SKM-1 treated with dmso at 0.1 percent for 144 hours (cell line): Measurements from ENCODE around the gene SPG11.
"Not testable (repeated sequence)": the region's sequence is repeated elsewhere in the genome, so short reads cannot be mapped to it uniquely, and the experiment has no call there.

Experiments
- DNase-seq: peaks from one replicate; lab custom pipeline; 2025; ENCODE audit not compliant: unreplicated experiment; lab: John Stamatoyannopoulos, UW

Gene SPG11

GRCh38 chr15:44565387-44566154 is 97.9 kb downstream of the SPG11 start:
- DNase-seq: no peak

DNA sequence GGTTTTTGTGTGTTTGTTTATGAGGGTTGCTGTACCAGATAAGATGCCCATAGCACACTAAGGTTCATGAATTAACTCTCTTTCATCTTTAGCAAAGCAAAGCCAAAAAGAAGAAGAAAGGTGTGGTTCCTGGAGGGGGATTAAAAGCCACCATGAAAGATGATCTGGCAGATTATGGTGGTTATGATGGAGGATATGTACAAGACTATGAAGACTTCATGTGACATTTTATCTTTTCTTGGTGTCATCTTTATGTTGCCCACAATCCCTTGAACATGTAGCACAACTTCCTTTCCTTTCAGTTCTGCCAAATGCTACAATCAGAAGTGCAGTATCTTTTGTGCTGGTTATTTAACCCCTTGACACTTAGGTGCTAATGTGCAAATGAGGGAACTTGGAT is 102.5 kb downstream of the SPG11 start:
- DNase-seq: not testable (repeated sequence)

GRCh38 chr15:44554934-44555723 is 108.3 kb downstream of the SPG11 start:
- DNase-seq: no peak

GRCh38 chr15:44550734-44551133 is 112.7 kb downstream of the SPG11 start:
- no peak for DNase-seq

GRCh38 chr15:44550256-44550655 is 113.2 kb downstream of the SPG11 start:
- DNase-seq: no peak

GRCh38 chr15:44549152-44549551 is 114.3 kb downstream of the SPG11 start:
- not testable (repeated sequence) for DNase-seq

- no peak for DNase-seq
Measured at GRCh38 chr15:44545913-44546802, 117.3 kb downstream of the SPG11 start.

- DNase-seq: not testable (repeated sequence)
Measured at GRCh38 chr15:44544745-44545144, 118.7 kb downstream of the SPG11 start.

DNA sequence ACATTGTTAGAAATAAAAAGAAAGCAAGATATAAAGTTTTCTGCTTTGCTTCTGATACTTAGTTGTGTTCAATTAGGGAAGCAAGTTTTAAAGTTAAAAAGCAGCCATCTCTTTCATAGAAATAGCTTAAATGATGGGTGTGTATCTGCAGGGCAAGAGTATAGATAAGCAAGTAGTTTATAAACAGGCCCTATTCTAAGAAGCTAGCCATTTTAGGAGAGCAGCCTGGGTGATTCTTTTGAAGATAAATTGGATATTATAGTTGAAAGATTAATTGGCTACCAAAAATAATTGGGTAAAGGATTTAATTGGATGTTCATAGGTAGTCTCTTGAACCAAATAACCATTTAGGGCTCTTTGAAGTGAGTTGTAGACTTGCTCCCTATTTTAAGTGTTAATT is 120.9 kb downstream of the SPG11 start:
- no peak for DNase-seq

- DNase-seq: no peak
Measured at GRCh38 chr15:44541282-44541958, 122.0 kb downstream of the SPG11 start.

GRCh38 chr15:44537735-44538240 is 125.7 kb downstream of the SPG11 start:
- peak; percentile 30 for DNase-seq

DNA sequence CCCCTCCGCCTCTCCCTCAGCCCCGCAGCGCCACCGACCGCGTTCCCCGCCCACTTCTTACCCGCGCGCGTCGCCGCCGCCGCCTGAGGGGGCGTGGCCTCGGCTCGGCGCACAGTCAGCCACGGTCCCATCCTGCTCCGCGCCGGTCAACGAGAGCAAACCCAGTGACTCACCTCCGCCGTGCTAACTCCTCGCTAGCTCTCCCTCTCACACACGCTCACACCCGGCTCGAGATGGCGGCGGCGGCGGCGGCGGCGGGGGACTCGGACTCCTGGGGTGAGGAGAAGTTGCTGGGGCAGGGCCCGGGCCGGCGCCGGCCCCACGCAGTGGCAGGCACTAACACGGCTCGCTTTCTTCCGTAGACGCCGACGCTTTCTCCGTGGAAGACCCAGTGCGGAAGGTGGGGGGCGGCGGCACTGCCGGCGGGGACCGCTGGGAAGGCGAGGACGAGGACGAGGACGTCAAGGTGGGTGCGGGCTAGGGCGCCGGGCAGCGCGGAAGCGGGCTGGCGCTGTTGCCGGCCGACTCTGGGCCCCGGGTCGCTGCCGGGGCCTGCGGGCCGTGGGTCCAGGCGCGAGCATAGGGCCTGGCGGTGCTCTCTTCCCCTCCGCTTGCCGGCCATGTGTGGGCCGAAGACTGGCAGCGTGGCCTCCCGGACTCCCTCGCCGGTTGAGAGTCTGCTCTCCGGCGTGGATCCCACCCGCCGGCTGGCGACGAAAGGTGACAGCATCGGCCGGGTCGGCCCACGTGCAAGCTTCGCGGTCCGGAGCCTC is 126.3 kb downstream of the SPG11 start, which contains the start of gene EIF3J:
Gene EIF3J, plus strand, starts transcription at position 186 of the 773 bp plus-strand sequence. Its CDS starts 48 bp downstream, at position 234.
- DNase-seq: peak; percentile 95

- DNase-seq: no peak
Measured at GRCh38 chr15:44536302-44536961, 127.0 kb downstream of the SPG11 start.

- DNase-seq: no peak
Measured at GRCh38 chr15:44535523-44536301, 127.8 kb downstream of the SPG11 start.

DNA sequence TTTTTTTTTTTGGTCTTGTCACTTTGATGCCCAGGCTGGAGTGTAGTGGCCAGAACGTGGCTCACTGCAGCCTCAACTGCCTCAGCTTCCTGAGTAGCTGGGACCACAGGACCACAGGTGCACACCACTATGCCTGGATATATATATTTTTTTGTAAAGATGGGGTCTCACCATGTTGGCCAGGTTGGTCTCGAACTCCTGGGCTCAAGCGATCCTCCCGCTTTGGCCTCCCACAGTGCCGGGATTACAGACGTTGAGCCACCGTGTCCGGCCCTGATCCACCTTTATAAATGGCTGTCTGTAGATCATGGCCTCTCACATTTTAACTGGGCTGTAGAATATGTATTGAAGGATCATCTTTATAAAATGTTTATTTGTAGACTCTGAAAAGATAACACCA is 128.4 kb downstream of the SPG11 start:
- DNase-seq: no peak

DNA sequence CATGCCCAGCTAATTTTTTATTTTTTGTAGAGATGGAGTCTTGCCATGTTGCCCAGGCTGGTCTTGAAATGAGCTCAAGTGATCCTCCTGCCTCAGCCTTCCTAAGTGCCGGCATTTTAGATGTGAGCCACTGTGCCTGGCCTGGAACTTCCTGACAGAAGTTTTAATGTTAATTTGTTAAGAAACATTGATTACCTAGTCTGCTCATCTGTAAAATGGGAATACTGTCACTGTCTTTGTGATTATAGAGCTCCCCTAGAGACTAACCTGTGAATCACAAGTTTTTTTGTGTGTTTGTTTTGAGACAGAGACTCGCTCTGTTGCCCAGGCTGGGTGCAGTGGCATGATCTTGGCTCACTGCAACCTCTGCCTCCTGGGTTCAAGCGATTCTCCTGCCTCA is 130.8 kb downstream of the SPG11 start:
- no peak for DNase-seq

- DNase-seq: not testable (repeated sequence)
Measured at GRCh38 chr15:44532275-44532674, 131.2 kb downstream of the SPG11 start.

DNA sequence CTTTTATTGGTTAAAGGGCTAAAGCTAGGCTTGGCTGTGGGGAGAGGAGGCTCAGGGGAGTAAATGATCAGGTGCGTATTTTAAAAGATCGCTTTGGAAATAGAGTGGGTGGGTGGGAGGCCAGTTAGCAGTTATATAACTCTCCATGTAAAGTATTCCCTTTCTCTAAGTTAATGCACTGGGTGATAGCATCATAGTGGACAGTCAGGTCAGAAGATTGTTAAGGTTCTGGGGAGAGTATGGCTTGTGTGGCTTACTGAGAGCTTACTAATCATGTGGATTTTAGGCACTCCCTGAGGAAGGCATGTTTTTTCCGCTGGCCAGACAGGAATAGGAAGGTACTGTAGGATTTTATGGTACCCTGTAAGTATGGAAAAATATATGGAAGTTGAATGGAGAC is 132.8 kb downstream of the SPG11 start:
- no peak for DNase-seq
